Measurements from ENCODE around the gene GP1BA.

The GP1BA gene

DNA sequence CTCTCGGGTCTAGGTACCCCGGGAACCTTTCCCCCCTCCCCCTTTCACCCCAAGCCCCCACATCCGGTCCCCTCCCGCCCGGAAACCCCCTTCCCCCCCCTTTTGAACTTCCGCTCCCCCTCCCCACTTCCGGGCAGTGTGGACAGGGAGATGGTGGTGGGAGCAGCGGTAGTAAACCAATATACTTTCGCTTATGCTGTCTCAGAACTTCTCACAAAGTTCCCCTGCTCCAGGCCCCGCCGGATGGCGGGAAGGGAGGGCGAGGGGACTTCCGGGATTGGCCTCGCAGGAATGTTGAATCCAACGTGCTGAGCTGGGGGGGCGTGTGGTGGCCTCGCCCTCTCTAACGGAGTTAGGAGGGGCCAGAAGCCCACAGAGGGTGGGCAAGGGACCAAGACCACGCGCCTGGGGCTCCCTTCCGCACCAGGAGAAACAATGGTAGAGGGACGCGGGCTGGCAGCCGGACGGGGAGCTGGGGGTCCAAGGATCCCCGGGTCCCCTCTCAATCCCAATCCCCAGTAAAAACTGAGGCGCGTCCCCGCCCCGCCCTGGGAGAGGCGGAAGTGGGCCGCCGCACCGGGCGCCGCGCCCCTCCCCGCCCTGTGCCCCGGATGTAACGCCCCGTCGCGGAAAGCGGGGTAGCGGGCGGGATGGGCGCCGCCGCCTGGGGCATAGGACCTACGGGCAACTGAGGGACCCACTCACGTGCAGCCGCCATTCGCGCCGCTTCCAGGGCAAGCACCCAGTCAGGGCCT, 15.5 kb downstream of the GP1BA start:
- peak overlapping the region; percentile 95 for H3K4me3 ChIP-seq (ENCODE audit: low read length)
- no peak for TF ChIP-seq ZNF274 (IDR thresholded peaks at IDR 0.05; ENCODE audit: low read depth, low read length)

GRCh38 chr17:4948166-4948930, 16.3 kb downstream of the GP1BA start, which contains the start of gene PFN1:
Gene PFN1 (minus strand): TSS chr17:4948530. CDS start chr17:4948394, 136 bp downstream.
- peak within 1 kb of the TSS; percentile 95 for H3K4me3 ChIP-seq (ENCODE audit: low read length)
- no peak for TF ChIP-seq ZNF274 (IDR thresholded peaks at IDR 0.05; ENCODE audit: low read depth, low read length)

- TF ChIP-seq ZNF274 (IDR thresholded peaks at IDR 0.05; ENCODE audit: low read depth, low read length), result no peak
These were observed 16.8 kb downstream of the GP1BA start for GRCh38 chr17:4948931-4949320.

GRCh38 chr17:4949321-4950074, 17.4 kb downstream of the GP1BA start:
- no peak for TF ChIP-seq ZNF274 (IDR thresholded peaks at IDR 0.05; ENCODE audit: low read depth, low read length)
- H3K4me3 ChIP-seq (ENCODE audit: low read length), result peak overlapping the region; percentile 68

More at GRCh38 chr17:4948931-4949320, 16.8 kb downstream of the GP1BA start:
- H3K4me3 ChIP-seq (ENCODE audit: low read length), result peak overlapping the region; percentile 68

DNA sequence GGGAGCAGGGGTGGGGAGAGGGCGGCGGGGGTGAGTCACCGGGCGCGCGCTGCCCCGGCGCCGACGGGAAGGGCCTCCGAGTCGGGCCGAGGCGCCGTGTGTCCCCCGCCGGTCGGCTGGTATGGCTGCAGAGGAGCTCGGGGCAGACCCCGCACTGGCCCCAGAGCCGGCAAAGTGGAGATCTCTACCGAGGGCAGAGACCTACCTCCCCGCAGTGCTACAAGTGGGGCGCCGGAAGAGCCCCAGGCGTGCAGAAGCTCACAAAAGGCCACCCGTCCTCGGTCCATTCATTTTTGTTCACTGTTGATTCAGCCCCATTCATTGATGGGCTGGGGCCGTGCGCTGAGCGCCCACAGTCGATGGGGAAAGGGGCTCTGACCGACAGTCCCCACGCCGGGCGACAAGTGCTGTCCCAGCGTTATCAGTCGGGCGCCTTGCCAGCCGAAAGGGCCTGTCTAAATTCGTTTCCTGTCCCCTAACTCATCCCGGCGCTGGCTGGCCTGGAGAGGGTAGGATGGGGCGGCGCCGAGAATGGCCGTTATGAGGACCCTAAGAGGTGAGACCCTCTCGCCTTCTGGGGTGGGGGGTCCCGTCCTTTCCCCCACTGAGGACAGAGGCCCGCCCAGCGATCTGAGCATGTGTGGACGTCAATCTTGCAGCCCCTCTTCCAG, 18.1 kb downstream of the GP1BA start:
- TF ChIP-seq ZNF274 (IDR thresholded peaks at IDR 0.05; ENCODE audit: low read depth, low read length), result no peak
- H3K4me3 ChIP-seq (ENCODE audit: low read length), result peak overlapping the region; percentile 58; the same call in 1 of the 2 replicates

GRCh38 chr17:4950746-4951204, 18.7 kb downstream of the GP1BA start, which contains the start of gene ENO3:
Gene ENO3 (plus strand): TSS chr17:4951119. CDS start chr17:4951830, 711 bp downstream.
- no peak for TF ChIP-seq ZNF274 (IDR thresholded peaks at IDR 0.05; ENCODE audit: low read depth, low read length)
- H3K4me3 ChIP-seq (ENCODE audit: low read length), result peak within 1 kb of the TSS; percentile 58; the same call in 1 of the 2 replicates

GRCh38 chr17:4951486-4951885, 19.4 kb downstream of the GP1BA start:
- no peak for TF ChIP-seq ZNF274 (IDR thresholded peaks at IDR 0.05; ENCODE audit: low read depth, low read length)
- H3K4me3 ChIP-seq (ENCODE audit: low read length), result no peak overlapping the region

DNA sequence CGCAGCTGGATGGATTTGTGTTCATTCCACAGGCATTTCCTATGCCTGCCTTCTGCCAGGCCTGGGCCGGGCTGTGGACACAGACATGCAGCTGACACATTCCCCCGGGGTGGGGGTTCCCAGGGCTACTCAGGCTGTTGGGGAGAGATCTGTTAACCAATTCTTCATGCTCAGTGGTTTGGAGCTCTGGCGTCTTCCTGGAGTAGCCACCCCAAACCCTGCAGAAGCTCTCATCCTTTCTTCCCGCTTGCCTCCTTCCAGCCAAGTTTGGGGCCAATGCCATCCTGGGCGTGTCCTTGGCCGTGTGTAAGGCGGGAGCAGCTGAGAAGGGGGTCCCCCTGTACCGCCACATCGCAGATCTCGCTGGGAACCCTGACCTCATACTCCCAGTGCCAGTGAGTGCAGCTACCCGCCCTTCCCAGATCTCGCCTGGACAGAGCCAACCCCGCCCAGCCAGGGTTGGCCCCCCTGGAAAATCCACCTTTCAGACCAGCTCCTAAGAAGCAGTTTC, 21.4 kb downstream of the GP1BA start:
- TF ChIP-seq ZNF274 (IDR thresholded peaks at IDR 0.05; ENCODE audit: low read depth, low read length), result no peak
- no peak overlapping the region for H3K4me3 ChIP-seq (ENCODE audit: low read length)

DNA sequence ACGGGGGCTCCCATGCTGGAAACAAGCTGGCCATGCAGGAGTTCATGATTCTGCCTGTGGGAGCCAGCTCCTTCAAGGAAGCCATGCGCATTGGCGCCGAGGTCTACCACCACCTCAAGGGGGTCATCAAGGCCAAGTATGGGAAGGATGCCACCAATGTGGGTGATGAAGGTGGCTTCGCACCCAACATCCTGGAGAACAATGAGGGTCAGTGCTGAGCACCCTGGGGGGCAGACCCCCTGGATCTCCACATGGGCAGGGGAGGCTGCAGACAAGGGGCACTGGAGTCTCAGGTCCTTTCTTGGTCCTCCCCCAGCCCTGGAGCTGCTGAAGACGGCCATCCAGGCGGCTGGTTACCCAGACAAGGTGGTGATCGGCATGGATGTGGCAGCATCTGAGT, 23.0 kb downstream of the GP1BA start:
- no peak for TF ChIP-seq ZNF274 (IDR thresholded peaks at IDR 0.05; ENCODE audit: low read depth, low read length)
- H3K4me3 ChIP-seq (ENCODE audit: low read length), result no peak overlapping the region

- H3K4me3 ChIP-seq (ENCODE audit: low read length), result no peak overlapping the region
- TF ChIP-seq ZNF274 (IDR thresholded peaks at IDR 0.05; ENCODE audit: low read depth, low read length), result no peak
These were observed 24.5 kb downstream of the GP1BA start for GRCh38 chr17:4956493-4957061.

- TF ChIP-seq ZNF274 (IDR thresholded peaks at IDR 0.05; ENCODE audit: low read depth, low read length), result no peak
- H3K4me3 ChIP-seq (ENCODE audit: low read length), result no peak overlapping the region
These were observed 26.0 kb downstream of the GP1BA start for GRCh38 chr17:4958102-4958501.

DNA sequence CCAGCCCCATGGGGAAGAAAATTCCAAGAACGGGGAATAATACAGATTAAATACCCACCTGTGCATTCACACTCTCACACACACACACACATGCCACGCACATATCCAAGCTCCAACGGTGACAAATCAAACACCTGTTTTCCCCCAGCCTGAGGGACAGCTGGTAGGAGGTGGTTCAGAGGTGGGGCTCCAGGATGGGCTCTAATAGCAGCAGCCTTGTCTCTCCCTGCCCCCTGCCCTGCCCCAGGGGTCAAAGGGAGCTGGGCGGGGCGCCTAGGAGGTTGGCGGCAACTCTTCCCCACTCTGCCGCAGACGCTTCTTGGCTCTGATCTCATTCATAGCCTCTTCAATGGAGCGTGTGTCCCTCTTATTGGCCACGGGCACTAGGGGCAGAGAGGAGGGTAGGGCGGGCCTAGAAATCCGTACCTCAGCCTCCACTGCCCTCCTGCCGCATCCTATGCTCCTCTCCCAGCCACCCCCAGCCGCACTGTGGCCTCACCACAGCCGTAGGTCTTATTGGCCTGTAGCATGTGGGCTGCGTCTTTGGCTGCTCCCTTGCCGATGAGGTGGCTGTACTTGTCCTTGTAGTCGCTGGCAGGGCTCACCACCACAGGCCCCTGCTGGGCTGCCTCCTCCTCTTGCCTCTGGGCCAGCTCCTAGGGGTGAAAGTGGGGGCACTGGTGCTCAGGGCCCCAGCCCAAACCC, 27.3 kb downstream of the GP1BA start:
- no peak overlapping the region for H3K4me3 ChIP-seq (ENCODE audit: low read length)
- no peak for TF ChIP-seq ZNF274 (IDR thresholded peaks at IDR 0.05; ENCODE audit: low read depth, low read length)

Data from GM08714 (cell line).